Upper lobe of left lung (tissue), 6 donors: Measurements from ENCODE around the gene PNPLA7. TPM values are rescaled to one million over a fixed set of nuclear protein-coding genes. Genes with fewer than 3 reads are reported as not detected.

Experiments
- ATAC-seq, 2 donors: fragments of 200-7000 bp; cut with Tn5 transposase; one replicate each; pipeline ENCODE4 v1.9.1; 2022; ENCODE audit warnings: mild to moderate bottlenecking in 2 of 2, moderate library complexity in 2 of 2; ENCODE audit not compliant: low FRiP score in 2 of 2
- DNase-seq, 2 donors: peaks; one replicate each; pipeline ENCODE4 v3.0.0-alpha.2; 2019 to 2020
- H3K27ac ChIP-seq, 4 donors: fragments of 200-600 bp; sonication (generic); one replicate each; pipeline ENCODE4 v1.5.1; 2016 to 2019
- H3K27me3 ChIP-seq, 4 donors: fragments of 200-600 bp; sonication (generic); one replicate each; pipeline ENCODE4 v1.5.1; 2017 to 2019
- H3K36me3 ChIP-seq, 4 donors: fragments of 200-600 bp; sonication (generic); one replicate each; pipeline ENCODE4 v1.5.1; 2016 to 2019
- H3K4me1 ChIP-seq, 4 donors: fragments of 200-600 bp; sonication (generic); one replicate each; pipeline ENCODE4 v1.5.1; 2018 to 2019
- H3K4me3 ChIP-seq, 4 donors: fragments of 200-600 bp; sonication (generic); one replicate each; pipeline ENCODE4 v1.5.1; 2017 to 2019; ENCODE audit warnings: mild to moderate bottlenecking in 2 of 4, moderate library complexity in 1 of 4
- H3K9me3 ChIP-seq, 4 donors: fragments of 200-600 bp; sonication (generic); one replicate each; pipeline ENCODE4 v1.5.1; 2018 to 2019
- CTCF ChIP-seq, 6 experiments: fragments of 450-650 bp in 4 of 6; fragments of 200-600 bp in 2 of 6; sonication (generic) in 2 of 6; IDR thresholded peaks; one replicate each; pipeline ENCODE4 v1.5.1; 2016 to 2019; ENCODE audit warnings: antibody characterized with exemption in 6 of 6
- EP300 ChIP-seq, 4 donors: sonication (generic); formaldehyde crosslinking; IDR thresholded peaks; one replicate each; pipeline ENCODE4 v1.5.1; 2017; ENCODE audit warnings: antibody characterized with exemption in 4 of 4, control low read depth in 2 of 4
- POLR2A ChIP-seq, 4 donors: fragments of 450-650 bp; IDR thresholded peaks; one replicate each; pipeline ENCODE4 v1.5.1; 2016 to 2017; ENCODE audit warnings: antibody characterized with exemption in 4 of 4, mild to moderate bottlenecking in 2 of 4
- POLR2AphosphoS5 ChIP-seq, 2 donors: sonication (generic); formaldehyde crosslinking; IDR thresholded peaks; one replicate each; pipeline ENCODE4 v1.5.1; 2017; ENCODE audit warnings: antibody characterized with exemption in 2 of 2
- WGBS, 2 donors: methylation state at CpG; one replicate each; pipeline ENCODE4 v1.1.5; 2017 to 2018; 5-methylcytosine and 5-hydroxymethylcytosine counted together
- total RNA-seq, 6 donors: library from RNA; depleted of rRNA in 4 of 6; stranded (reverse); fragments of >200 nt in 4 of 6; gene quantifications; one replicate each; pipeline versions ENCODE4 v1.1.0 to v1.2.1, GENCODE V29; 2016 to 2021
- donor health status: DM: no; HTN: no; CAD: no; lungs with moderate emphysema.
- donor health status: DM: no; HTN: yes; CAD: no; lungs with severe emphysema.

PNPLA7 gene
- total RNA-seq, 6 donors from 2014 or later, result 6.0 to 104 (median 14.0) TPM

GRCh38 chr9:137478613-137478961 lies 71.6 kb downstream of the PNPLA7 start:
- DNase-seq, result peak in 1 of 2 donors; percentile 51
- ATAC-seq, result peak in 1 of 2 donors; percentile 9
- WGBS, 2 donors, result 75 to 80% methylated on average over 6 to 8 of the region's 11 CpGs
- H3K4me1 ChIP-seq, result no peaks in the 10 kb centered on the region
- H3K27me3 ChIP-seq, result no peaks in the 10 kb centered on the region
- H3K36me3 ChIP-seq, result no peaks in the 10 kb centered on the region
- no peak overlapping the region for H3K4me3 ChIP-seq
- H3K27ac ChIP-seq, result no peak overlapping the region
- TF ChIP-seq EP300 (IDR thresholded peaks at IDR 0.05) (no peak), CTCF (IDR thresholded peaks at IDR 0.05) (no peak), POLR2AphosphoS5 (IDR thresholded peaks at IDR 0.05) (no peak), POLR2A (IDR thresholded peaks at IDR 0.05) (no peak)
- H3K9me3 ChIP-seq, result peaks cover 7 to 17% (median 10%) of the 10 kb centered on the region in 4 donors

- WGBS, 2 donors, result 83 to 87% methylated on average over 1 to 28 of the region's 29 CpGs
- Histone ChIP-seq H3K4me3 (no peak overlapping the region), H3K9me3 (peaks cover 7 to 17% (median 10%) of the 10 kb centered on the region in 4 donors), H3K36me3 (no peaks in the 10 kb centered on the region), H3K27ac (no peak overlapping the region), H3K27me3 (no peaks in the 10 kb centered on the region), H3K4me1 (no peaks in the 10 kb centered on the region)
- TF ChIP-seq POLR2AphosphoS5 (IDR thresholded peaks at IDR 0.05) (no peak), EP300 (IDR thresholded peaks at IDR 0.05) (no peak), CTCF (IDR thresholded peaks at IDR 0.05) (no peak), POLR2A (IDR thresholded peaks at IDR 0.05) (no peak)
- DNase-seq (peak in 1 of 2 donors; percentile 78), ATAC-seq (no peak)
These were observed 72.2 kb downstream of the PNPLA7 start for GRCh38 chr9:137477778-137478612.

GRCh38 chr9:137476856-137477255 lies 73.3 kb downstream of the PNPLA7 start:
- Histone ChIP-seq H3K9me3 (peaks cover 7 to 17% (median 10%) of the 10 kb centered on the region in 4 donors), H3K27me3 (no peaks in the 10 kb centered on the region), H3K4me1 (no peaks in the 10 kb centered on the region), H3K36me3 (no peaks in the 10 kb centered on the region), H3K4me3 (no peak overlapping the region), H3K27ac (no peak overlapping the region)
- 90 to 94% methylated on average over 5 to 11 of the region's 11 CpGs for WGBS, 2 donors
- DNase-seq, result peak in 1 of 2 donors; percentile 74
- TF ChIP-seq EP300 (IDR thresholded peaks at IDR 0.05) (no peak), CTCF (IDR thresholded peaks at IDR 0.05) (no peak), POLR2A (IDR thresholded peaks at IDR 0.05) (no peak), POLR2AphosphoS5 (IDR thresholded peaks at IDR 0.05) (no peak)
- ATAC-seq, result peak in 1 of 2 donors; percentile 15

GRCh38 chr9:137475666-137476065 lies 74.5 kb downstream of the PNPLA7 start:
- DNase-seq (no peak), ATAC-seq (no peak)
- Histone ChIP-seq H3K4me3 (no peak overlapping the region), H3K4me1 (no peaks in the 10 kb centered on the region), H3K27ac (no peak overlapping the region), H3K9me3 (peaks cover 7 to 17% (median 10%) of the 10 kb centered on the region in 4 donors), H3K36me3 (no peaks in the 10 kb centered on the region), H3K27me3 (no peaks in the 10 kb centered on the region)
- WGBS, 2 donors, result 83 to 94% methylated on average over 3 of the region's 3 CpGs
- no peak for TF ChIP-seq CTCF (IDR thresholded peaks at IDR 0.05)
- no peak for TF ChIP-seq POLR2A (IDR thresholded peaks at IDR 0.05)
- no peak for TF ChIP-seq POLR2AphosphoS5 (IDR thresholded peaks at IDR 0.05)
- TF ChIP-seq EP300 (IDR thresholded peaks at IDR 0.05), result no peak
